OCI-LY1 (cell line): ENCODE data around the gene PEAK1.

ENCODE experiments used
- H2AFZ ChIP-seq: fragments of 200-600 bp; sonication (generic), shearing (Covaris generic); 2 replicates; pipeline ENCODE4 v1.6.0; 2014; ENCODE audit warnings: antibody characterized with exemption, mild to moderate bottlenecking, low read length
- H3F3A ChIP-seq: fragments of 200-600 bp; sonication (generic), shearing (Covaris generic); 2 replicates; pipeline ENCODE4 v1.6.0; 2014; ENCODE audit warnings: mild to moderate bottlenecking, antibody characterized with exemption, low read length, moderate library complexity; ENCODE audit not compliant: insufficient read depth
- H3K27ac ChIP-seq: fragments of 200-600 bp; sonication (generic); 2 replicates; pipeline ENCODE4 v1.5.1; 2014; ENCODE audit warnings: low read length, mixed run types, mild to moderate bottlenecking, low read depth; ENCODE audit not compliant: poor library complexity, severe bottlenecking
- H3K27me3 ChIP-seq: fragments of 200-600 bp; sonication (generic); 2 replicates; pipeline ENCODE4 v1.6.0; 2014; ENCODE audit warnings: antibody characterized with exemption, mild to moderate bottlenecking, low read length, moderate library complexity; ENCODE audit not compliant: insufficient read depth
- H3K36me3 ChIP-seq: fragments of 200-600 bp; sonication (generic); 2 replicates; pipeline ENCODE4 v1.6.1; 2014; ENCODE audit warnings: mild to moderate bottlenecking, antibody characterized with exemption, low read length, moderate library complexity, mixed read lengths; ENCODE audit not compliant: insufficient read depth
- H3K4me1 ChIP-seq: fragments of 200-600 bp; sonication (generic); 2 replicates; pipeline ENCODE4 v1.5.1; 2014; ENCODE audit warnings: mild to moderate bottlenecking, low read length, moderate library complexity; ENCODE audit not compliant: insufficient read depth, severe bottlenecking
- H3K4me2 ChIP-seq: fragments of 200-600 bp; sonication (generic), shearing (Covaris generic); 2 replicates; pipeline ENCODE4 v1.6.1; 2014; ENCODE audit warnings: low read length
- H3K4me3 ChIP-seq: fragments of 200-600 bp; sonication (generic); 2 replicates; pipeline ENCODE4 v1.5.1; 2014; ENCODE audit warnings: low read length, low read depth, mild to moderate bottlenecking, mixed read lengths; ENCODE audit not compliant: poor library complexity, severe bottlenecking
- H3K79me2 ChIP-seq: fragments of 200-600 bp; shearing (Covaris generic); 2 replicates; pipeline ENCODE4 v1.6.1; 2016; ENCODE audit warnings: mixed run types, low read length, mixed read lengths; ENCODE audit not compliant: insufficient read depth
- H3K9ac ChIP-seq: fragments of 200-600 bp; sonication (generic), shearing (Covaris generic); 2 replicates; pipeline ENCODE4 v1.6.1; 2014; ENCODE audit warnings: mild to moderate bottlenecking, low read length, mixed read lengths
- H3K9me2 ChIP-seq: fragments of 200-600 bp; sonication (generic), shearing (Covaris generic); 2 replicates; pipeline ENCODE4 v1.6.1; 2014; ENCODE audit warnings: low read depth, mild to moderate bottlenecking, low read length, mixed read lengths
- H3K9me3 ChIP-seq: fragments of 200-600 bp; shearing (Covaris generic); 2 replicates; pipeline ENCODE4 v1.6.1; 2014; ENCODE audit warnings: low read length, mixed read lengths
- H4K20me1 ChIP-seq: fragments of 200-600 bp; sonication (generic), shearing (Covaris generic); 2 replicates; pipeline ENCODE4 v1.6.0; 2016; ENCODE audit warnings: mild to moderate bottlenecking, low read length; ENCODE audit not compliant: insufficient read depth
- EZH2 ChIP-seq: fragments of 200-600 bp; sonication (generic), shearing (Covaris generic); IDR thresholded peaks from 2 replicates; pipeline ENCODE4 v1.8.0; 2017; ENCODE audit warnings: borderline replicate concordance, mixed run types, mild to moderate bottlenecking, antibody characterized with exemption, low read length, moderate library complexity, mixed read lengths
- TF ChIP-seq, protein P1 (sequence below): fragments of 200-600 bp; sonication (generic), shearing (Covaris generic); IDR thresholded peaks from 2 replicates; pipeline ENCODE4 v1.5.1; 2017; ENCODE audit warnings: mild to moderate bottlenecking, antibody characterized with exemption, low read length, moderate library complexity, mixed read lengths

Gene PEAK1

DNA sequence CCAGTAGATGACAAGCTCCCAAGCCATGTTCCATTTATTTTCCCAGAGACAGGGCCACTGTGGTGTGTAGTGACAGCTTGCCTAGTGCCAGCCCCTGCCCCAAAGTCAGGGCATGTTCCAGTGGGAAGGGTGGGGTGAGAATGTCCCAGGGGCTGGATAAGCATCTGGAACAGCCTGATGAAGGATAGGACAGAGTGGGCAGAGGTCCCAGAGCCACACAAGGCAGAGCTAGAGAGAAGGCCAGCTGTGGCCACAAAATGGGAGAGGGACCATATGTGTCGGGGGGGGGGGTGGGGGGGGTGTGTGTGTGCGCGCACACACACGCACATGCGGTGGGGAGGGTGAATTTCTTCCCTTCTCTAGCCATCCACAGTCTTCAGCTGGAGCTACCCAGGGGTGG is 322.0 kb downstream of the PEAK1 start:
- Histone ChIP-seq H3K27ac (no peak overlapping the region), H3K4me2 (no peak overlapping the region), H3F3A (no peaks in the 10 kb centered on the region), H3K4me3 (no peak overlapping the region), H3K27me3 (no peaks in the 10 kb centered on the region), H2AFZ (no peak overlapping the region), H3K9me2 (no peaks in the 10 kb centered on the region), H4K20me1 (no peaks in the 10 kb centered on the region), H3K36me3 (no peaks in the 10 kb centered on the region), H3K9ac (no peak overlapping the region), H3K79me2 (no peaks in the 10 kb centered on the region), H3K4me1 (no peaks in the 10 kb centered on the region), H3K9me3 (no peaks in the 10 kb centered on the region)
- no peak for TF ChIP-seq EZH2
- TF ChIP-seq, protein P1, sequence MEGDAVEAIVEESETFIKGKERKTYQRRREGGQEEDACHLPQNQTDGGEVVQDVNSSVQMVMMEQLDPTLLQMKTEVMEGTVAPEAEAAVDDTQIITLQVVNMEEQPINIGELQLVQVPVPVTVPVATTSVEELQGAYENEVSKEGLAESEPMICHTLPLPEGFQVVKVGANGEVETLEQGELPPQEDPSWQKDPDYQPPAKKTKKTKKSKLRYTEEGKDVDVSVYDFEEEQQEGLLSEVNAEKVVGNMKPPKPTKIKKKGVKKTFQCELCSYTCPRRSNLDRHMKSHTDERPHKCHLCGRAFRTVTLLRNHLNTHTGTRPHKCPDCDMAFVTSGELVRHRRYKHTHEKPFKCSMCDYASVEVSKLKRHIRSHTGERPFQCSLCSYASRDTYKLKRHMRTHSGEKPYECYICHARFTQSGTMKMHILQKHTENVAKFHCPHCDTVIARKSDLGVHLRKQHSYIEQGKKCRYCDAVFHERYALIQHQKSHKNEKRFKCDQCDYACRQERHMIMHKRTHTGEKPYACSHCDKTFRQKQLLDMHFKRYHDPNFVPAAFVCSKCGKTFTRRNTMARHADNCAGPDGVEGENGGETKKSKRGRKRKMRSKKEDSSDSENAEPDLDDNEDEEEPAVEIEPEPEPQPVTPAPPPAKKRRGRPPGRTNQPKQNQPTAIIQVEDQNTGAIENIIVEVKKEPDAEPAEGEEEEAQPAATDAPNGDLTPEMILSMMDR = no peak

DNA sequence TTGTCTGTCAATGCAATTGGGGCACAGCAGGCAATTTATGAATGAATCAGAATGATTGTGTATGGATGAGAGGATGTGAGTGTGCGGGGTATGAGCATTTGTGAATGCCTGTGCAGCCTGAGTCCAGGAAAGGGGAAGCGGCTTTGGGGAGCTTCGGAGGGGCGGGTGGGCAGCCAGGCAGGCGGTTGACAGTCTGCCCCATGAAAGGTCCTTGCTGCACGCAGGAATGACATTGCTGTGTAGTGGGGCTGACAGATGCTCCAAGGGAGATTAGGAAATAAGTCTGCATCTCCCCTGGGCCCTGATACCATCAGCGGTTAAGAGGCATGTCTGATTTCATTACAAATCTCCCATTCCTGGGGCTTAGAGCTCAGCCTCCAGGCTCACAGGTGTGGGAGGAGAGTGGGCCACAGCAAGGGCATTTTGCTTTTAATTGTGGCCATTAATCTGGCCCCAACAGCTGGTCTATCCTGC is 322.6 kb downstream of the PEAK1 start:
- Histone ChIP-seq H2AFZ (no peak overlapping the region), H3K79me2 (no peaks in the 10 kb centered on the region), H3K36me3 (no peaks in the 10 kb centered on the region), H3K27ac (no peak overlapping the region), H3K9me3 (no peaks in the 10 kb centered on the region), H3K4me3 (no peak overlapping the region), H4K20me1 (no peaks in the 10 kb centered on the region), H3K4me2 (no peak overlapping the region), H3K27me3 (no peaks in the 10 kb centered on the region), H3F3A (no peaks in the 10 kb centered on the region), H3K9me2 (no peaks in the 10 kb centered on the region), H3K9ac (no peak overlapping the region), H3K4me1 (no peaks in the 10 kb centered on the region)
- TF ChIP-seq, protein P1 = no peak

GRCh38 chr15:77096541-77096940 is 323.4 kb downstream of the PEAK1 start:
- Histone ChIP-seq H3K9ac (no peak overlapping the region), H3K27ac (no peak overlapping the region), H2AFZ (no peak overlapping the region), H3K79me2 (no peaks in the 10 kb centered on the region), H3F3A (no peaks in the 10 kb centered on the region), H3K4me3 (no peak overlapping the region), H4K20me1 (no peaks in the 10 kb centered on the region), H3K27me3 (no peaks in the 10 kb centered on the region), H3K36me3 (no peaks in the 10 kb centered on the region), H3K9me2 (no peaks in the 10 kb centered on the region), H3K4me1 (no peaks in the 10 kb centered on the region), H3K4me2 (no peak overlapping the region), H3K9me3 (no peaks in the 10 kb centered on the region)
- TF ChIP-seq EZH2 = no peak
- TF ChIP-seq, protein P1 = no peak
